Measurements from ENCODE around the gene KRTAP22-1. TPM values are rescaled to one million over a fixed set of nuclear protein-coding genes. Genes with fewer than 3 reads are reported as not detected.

KRTAP22-1 gene
- total RNA-seq: not detected

DNA sequence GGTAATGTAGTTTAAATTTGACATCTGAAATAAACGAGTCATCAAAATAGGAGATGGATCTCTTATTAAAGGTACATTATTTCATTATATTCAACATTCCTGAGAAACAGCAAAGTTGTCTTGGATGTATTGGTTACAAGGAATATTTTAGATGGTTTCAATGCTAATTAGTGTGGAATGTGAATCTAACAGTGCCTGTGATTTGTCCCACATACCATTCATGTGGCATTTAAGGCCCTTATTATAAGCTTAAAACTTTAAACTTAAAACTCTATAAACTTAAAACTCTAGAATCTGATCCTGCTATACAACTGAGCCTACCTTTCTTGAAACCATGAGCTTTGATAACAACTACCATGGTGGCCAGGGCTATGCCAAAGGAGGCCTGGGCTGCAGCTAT, at the start of gene KRTAP22-1:
TSS of gene KRTAP22-1 (plus strand) at position 301 of the 400 bp plus-strand sequence.
- TF ChIP-seq, protein P1, sequence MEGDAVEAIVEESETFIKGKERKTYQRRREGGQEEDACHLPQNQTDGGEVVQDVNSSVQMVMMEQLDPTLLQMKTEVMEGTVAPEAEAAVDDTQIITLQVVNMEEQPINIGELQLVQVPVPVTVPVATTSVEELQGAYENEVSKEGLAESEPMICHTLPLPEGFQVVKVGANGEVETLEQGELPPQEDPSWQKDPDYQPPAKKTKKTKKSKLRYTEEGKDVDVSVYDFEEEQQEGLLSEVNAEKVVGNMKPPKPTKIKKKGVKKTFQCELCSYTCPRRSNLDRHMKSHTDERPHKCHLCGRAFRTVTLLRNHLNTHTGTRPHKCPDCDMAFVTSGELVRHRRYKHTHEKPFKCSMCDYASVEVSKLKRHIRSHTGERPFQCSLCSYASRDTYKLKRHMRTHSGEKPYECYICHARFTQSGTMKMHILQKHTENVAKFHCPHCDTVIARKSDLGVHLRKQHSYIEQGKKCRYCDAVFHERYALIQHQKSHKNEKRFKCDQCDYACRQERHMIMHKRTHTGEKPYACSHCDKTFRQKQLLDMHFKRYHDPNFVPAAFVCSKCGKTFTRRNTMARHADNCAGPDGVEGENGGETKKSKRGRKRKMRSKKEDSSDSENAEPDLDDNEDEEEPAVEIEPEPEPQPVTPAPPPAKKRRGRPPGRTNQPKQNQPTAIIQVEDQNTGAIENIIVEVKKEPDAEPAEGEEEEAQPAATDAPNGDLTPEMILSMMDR (IDR thresholded peaks at IDR 0.05): no peak
- DNase-seq (ENCODE audit: low spot score) (no peak), ATAC-seq (ENCODE audit: low FRiP score) (no peak)

DNA sequence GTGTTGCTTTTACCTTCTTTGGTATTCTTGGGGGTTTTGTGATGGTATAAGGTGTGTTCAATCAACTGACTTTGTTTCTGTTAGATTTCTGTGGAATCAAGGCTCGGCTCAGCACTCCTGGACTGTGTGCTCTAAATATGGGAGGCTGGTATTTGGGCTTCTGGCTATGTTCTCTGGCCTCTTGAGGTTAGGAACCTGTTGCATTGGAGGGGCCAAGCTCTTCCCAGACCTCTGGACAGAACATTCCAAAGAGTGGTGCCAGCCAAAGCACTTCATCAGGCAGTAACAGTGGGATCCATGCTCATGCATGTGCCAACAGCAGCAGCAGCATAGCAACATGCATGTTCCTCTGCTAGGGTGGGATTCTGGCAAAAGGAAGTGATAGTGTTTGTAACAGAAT, 48.1 kb upstream of the KRTAP22-1 start:
- ATAC-seq (ENCODE audit: low FRiP score) (no peak), DNase-seq (ENCODE audit: low spot score) (no peak)
- TF ChIP-seq, protein P1 (IDR thresholded peaks at IDR 0.05): no peak

GRCh38 chr21:30555095-30555494, 45.8 kb upstream of the KRTAP22-1 start:
- ATAC-seq (ENCODE audit: low FRiP score) (no peak), DNase-seq (ENCODE audit: low spot score) (no peak)
- TF ChIP-seq, protein P1 (IDR thresholded peaks at IDR 0.05): no peak

DNA sequence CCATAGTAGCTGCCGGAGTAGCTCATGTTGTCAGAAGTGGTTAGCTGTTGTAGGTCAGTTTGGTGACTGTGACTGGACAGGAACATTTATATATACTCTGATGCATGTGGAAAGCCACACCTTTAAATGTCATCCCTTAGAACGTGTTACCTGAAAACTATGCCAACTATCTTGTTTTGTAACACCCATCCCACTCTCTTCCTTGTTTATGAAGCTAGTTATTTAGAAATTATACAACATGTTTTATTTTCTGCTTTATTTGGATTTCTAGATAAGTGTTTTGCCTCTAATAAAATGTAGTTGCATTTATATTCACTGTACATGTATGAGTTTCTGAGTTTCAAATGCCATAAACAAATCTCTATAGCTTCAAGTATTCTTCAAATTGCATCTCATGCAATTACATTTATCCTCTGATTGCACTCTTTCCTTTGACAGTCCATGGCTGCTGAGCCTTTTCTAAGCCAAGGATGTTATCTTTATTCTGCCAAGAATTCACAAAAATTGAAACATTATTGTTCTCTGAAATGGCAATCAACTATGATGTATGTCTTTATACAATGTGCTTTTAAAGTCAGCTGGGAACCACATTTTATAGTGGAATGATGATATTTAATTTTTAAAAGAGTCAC, 39.5 kb upstream of the KRTAP22-1 start, which contains the start of gene KRTAP19-7:
TSS of gene KRTAP19-7 (minus strand) at position 51 of the 632 bp plus-strand sequence. CDS start at position 26, 25 bp downstream.
- TF ChIP-seq, protein P1 (IDR thresholded peaks at IDR 0.05): no peak
- no peak for ATAC-seq (ENCODE audit: low FRiP score)
- DNase-seq (ENCODE audit: low spot score): no peak

- ATAC-seq (ENCODE audit: low FRiP score): no peak
- TF ChIP-seq, protein P1 (IDR thresholded peaks at IDR 0.05): no peak
- no peak for DNase-seq (ENCODE audit: low spot score)
These were observed 38.9 kb upstream of the KRTAP22-1 start for GRCh38 chr21:30561957-30562356.

- no peak for DNase-seq (ENCODE audit: low spot score)
- TF ChIP-seq, protein P1 (IDR thresholded peaks at IDR 0.05): no peak
- no peak for ATAC-seq (ENCODE audit: low FRiP score)
These were observed 37.8 kb upstream of the KRTAP22-1 start for GRCh38 chr21:30563072-30563471.

- DNase-seq (ENCODE audit: low spot score) (no peak), ATAC-seq (ENCODE audit: low FRiP score) (no peak)
- TF ChIP-seq, protein P1 (IDR thresholded peaks at IDR 0.05): no peak
These were observed 37.3 kb upstream of the KRTAP22-1 start for GRCh38 chr21:30563630-30564029.

Measured in omental fat pad (tissue), 4 donors.